CD4-positive, alpha-beta T cell treated with Interleukin-17A for 4 hours (primary cell): Measurements from ENCODE around the gene PRR5L.
"Not testable (repeated sequence)": the region's sequence is repeated elsewhere in the genome, so short reads cannot be mapped to it uniquely, and the experiment has no call there.

Source experiments
- DNase-seq: peaks from one replicate; pipeline ENCODE4 v3.0.0-alpha.2; 2020; ENCODE audit warnings: mixed read lengths

Gene PRR5L

DNA sequence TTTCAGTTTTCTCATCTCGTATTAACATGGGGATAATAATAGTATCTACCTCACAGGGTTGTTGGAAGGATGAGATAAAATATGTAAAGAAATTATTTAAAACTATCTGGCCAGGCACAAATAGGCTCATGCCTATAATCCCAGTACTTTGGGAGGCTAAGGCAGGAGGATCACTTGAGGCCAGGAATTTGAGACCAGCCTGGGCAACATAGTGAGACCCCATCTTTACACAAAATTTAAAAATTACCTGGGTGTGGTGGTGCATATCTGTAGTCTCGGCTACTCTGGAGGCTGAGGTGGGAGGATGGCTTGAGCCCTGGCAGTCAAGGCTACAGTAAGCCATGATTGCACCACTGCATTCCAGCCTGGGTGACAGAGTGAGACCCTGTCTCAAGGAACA, 215.0 kb downstream of the PRR5L start:
- DNase-seq = not testable (repeated sequence)

DNA sequence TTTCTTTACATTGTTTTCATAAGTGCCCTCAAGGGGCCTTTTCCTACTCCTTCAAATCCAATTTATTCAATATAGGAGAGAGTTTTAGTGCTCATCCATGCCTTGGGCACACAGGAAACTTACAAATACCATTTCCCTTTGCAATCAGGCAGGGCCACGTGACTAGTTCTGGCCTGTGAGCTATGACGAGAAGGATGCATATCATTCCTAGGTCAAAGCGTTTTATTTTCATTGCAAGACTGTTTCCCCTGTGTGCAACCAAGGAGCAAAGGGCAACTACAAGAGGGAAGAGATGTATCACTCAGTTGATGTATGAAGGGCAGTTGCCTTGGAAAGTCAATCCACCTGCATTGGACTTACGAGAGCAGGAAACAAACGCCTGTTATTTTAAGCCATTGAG, 215.9 kb downstream of the PRR5L start:
- DNase-seq = no peak

DNA sequence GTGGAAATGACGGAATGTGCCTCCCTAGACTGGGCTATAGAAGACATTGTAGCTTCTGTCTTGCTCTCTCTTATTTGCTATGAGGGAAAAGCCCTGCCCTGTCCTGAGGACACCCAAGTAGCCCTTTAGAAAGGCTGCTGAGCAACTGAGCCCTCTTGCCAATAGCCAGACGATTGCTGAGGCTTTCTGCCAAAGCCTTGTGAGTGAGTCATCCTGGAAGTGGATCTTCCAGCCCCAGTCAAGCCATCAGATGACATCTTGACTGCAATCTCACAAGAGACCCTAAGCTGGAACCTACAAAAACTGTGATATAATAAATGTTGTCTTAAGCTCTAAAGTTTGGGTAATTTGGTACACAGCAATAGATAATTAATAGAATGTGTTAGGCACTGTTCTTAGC, 217.9 kb downstream of the PRR5L start:
- DNase-seq = no peak
